HG02759 (cell line): ENCODE measurements around the gene ENOX1.

ENCODE experiments used
- ATAC-seq: cut with Tn5 transposase; IDR thresholded peaks from one replicate; pipeline ENCODE4 v1.9.1; 2021; ENCODE audit warnings: mild to moderate bottlenecking, moderate library complexity; ENCODE audit not compliant: unreplicated experiment

ENOX1 gene

DNA sequence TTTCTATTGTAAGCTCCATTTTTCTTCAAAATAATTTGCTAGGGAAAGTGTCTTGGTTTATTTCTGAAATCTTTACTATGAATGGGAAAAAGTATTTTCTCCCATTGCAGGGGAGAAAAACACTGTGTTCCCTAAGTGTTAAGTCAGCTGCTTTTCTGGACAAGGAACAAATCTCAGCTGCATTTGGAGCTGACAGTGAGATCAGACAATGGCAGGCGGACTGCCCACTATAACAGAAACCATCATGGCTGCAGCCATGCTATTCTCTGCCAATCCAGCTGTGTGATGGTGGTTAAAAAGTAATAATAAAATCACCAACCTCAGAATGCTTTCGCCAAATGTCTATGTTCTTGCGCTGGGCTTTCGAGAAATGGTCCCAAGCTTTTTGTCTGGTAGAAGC lies 460.7 kb downstream of the ENOX1 start:
- no peak for ATAC-seq

DNA sequence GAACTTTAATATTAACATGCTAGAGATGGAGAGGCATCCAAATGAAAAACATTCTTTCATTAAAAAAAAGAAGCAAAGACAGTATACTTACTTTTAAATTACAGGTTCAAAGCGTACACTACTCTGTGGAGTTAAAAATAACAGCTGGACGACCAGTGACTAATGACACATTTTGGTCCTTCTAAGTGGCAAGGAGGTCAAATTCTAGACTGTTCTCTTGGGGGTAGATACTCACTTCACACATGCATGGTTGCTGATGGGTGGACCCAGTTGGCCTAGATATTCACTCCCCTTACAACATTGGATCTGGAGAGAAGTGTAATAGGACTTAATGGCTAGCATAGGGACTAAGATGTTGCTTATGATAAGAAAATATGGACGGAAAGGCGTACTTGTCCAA lies 461.1 kb downstream of the ENOX1 start:
- ATAC-seq = no peak

DNA sequence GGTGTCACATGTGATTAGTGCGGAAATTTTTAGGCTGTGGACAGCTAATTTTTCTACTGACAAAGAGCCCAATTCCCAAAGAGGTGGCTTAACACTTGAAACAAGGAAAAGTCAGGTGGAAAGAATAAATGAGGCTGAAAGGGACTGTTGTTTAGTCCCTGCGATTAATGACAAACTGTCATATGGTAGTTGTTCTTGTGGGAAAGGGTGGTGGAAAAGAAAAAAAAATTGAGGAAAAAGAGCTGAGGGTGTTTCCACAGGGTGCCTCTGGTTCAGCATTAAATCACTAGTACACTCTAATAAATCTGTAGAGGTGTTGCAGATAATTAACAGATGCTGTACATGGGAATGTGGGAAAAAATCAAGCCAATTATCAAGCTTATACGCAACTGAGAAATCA lies 462.6 kb downstream of the ENOX1 start:
- no peak for ATAC-seq

DNA sequence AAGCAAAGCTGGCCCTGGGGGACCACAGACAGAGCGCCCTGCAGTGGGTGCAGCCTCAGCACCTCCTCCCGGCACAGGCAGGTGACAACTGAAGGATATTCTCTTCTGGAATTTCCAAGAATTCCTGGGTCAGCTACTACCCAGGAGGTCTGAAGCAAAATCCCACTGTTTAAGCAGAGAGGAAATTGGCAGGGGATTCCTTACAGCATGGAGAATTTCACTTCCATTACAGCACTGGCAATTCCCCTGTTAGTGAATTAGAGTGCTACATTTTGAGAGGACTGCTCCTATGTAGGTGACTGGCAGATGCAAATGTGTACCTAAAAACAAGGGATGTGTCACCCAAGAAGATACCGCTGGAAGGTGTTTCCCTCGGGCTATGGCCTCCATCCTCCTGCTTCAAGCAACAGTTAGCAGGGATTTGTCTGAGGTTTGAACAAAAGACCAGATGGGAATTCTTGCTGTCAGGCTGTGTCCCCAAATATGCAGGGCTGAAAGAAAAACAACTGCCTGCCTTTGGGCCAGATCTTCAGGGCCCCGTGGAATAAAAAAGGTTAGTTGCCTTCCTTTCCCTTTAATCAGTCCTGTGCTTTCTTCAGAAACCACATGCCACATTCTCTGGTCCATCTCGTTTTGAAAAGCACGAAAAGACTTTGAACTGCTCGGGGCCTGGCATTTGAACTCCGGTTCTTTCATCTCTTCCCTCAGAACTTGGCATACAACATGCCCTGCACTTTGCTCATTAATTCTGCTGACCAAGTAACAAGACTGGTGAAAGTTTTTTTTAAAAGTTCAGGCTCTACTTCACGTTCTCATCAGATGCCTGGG lies 466.9 kb downstream of the ENOX1 start:
- ATAC-seq = no peak

DNA sequence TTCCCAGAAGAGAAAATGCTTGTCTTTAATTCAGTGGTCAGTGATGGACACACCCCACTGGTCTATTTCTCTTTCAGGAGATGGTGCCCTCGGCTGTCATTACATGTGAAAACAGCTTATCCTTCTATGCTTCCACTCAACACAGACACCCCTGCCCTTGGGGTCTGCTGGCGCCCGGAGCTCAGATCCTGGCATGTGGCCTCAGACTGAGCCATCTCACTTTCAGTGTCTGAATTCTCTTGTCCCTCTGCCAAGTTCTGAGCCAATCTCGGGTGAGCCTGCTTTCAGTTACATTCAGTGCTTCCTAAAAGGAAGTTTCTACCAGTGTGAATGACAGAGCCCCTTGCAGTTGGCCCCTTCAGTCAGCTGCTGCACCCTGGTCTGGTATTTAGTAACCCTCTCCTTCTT lies 469.8 kb downstream of the ENOX1 start:
- ATAC-seq = no peak

DNA sequence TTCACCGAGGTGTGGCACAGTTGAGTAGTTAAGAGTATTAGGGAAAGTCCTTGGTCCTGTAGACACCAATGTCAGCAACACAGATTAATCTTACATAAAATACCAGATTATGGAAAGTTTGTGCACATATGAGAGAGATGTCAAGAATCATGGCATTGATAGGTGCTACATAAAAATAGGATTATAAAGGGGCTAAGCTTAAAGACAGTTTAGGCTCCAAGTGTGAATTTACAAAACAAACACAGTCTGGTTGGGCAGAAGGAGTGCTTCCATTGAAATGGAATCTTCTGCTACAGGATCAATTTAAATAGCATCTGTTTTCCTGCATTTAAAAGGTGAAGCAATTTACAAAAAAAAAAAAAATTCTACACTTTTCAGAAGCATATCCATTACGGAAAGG lies 470.5 kb downstream of the ENOX1 start:
- no peak for ATAC-seq

DNA sequence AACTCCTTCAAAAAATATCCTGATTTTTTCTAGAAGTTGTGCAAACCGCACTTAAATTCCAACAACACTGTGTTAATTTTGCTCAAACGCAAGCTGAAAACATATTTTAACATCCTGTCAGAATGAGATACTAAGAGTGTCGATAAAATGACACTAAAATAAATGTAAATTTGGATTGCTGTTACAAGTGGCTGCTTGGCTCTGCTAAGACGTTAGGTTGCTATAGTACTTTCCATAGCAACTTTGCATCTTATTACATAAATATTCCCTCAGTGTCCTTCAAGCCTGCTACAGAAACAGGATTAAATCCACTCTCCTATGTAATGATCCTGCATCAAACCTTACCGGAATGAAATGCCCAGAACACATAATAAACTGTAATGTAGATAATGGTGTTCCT lies 471.2 kb downstream of the ENOX1 start:
- ATAC-seq = no peak

DNA sequence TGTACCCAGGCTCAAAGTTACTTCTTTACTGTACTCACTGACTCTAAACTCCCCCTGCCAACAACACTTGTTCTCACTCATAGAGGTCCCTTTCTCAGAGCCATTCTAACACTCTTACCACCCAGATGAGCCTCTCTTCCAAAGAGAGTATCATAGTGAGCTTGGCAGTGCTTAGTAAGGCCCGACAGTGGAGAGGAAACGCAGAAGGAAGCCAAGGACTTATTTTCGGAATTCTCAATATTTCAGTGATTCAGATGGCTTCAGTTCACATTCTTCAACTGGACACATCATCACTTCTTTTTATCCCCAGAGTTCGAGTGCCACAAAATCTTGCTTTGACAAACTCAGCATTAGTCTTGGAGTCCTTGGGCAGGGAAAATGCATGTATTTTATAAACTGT lies 477.5 kb downstream of the ENOX1 start:
- no peak for ATAC-seq

DNA sequence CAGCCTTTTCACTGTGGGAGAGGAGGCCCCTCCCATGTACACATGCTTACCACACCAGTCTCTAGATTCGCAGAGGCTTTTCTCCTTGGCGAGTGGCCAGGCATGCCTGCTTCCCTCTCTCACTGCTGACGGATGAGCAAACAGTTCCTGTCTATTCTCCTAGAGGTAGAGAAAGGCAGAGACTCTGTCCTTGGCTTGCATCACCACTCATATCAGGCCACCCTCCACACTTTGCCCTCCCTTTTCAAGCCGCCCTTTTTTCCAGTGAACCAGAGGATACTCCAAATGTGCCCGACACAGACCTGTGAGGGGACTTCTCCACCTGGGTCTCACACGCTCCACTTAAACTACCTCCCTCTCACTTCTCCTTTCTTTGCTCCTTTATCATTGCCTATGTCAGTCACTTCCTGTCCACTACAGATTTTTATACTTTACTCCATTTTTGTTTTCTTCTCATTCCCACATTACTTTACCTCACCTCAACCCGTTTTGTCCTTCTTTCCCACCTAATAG lies 478.8 kb downstream of the ENOX1 start:
- peak; percentile 77 for ATAC-seq

DNA sequence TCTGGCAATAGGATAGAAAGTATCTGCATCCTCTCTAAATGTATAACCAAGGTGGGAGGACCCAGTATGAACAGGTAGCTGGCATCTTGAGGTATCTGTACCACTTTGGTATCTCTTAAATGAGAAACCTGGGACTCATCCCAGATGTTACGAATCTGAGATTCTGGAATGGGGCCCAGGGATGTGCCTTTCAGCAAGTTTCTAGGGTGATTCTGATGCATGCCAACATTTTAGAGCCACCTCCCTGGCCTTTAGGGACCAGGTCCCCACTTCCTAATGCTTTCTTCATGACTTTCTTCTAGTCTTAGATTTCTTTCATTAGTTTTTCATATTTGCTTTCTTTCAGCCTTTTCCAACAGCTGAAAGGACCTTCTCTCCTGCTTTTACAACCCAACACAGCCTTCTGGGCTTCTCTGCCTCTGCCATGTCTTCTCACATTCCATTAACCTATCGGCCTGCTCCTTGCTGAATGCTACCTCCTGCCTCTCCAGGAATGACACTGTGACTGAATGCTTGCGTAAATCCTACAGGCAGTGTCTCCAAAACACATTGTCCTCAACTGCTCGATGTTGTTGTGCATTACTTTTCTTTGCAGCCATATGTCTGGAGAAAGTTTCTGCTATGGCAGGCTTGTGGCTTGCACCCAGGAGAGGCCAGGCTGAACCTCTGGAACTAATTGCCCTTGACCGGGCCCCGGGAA lies 479.4 kb downstream of the ENOX1 start:
- no peak for ATAC-seq

DNA sequence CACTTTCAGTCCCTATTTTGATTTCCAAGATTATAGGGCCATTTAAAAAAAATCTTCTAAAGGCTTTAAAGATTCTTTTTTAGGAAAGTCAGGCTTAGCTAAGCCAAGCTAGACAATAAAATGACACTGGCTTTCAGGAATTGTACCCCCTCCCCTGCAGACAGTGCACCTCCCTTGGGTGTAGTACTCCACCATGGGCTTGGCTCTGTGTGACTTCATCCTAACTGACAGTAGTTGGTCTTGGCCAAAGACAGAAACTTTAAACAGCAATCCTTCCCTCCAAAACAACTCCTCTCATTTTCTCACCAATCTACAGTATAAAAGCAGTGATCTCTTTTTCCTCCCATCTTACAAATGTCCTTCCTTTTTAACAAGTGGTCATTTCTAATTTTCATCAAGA lies 480.4 kb downstream of the ENOX1 start:
- no peak for ATAC-seq

DNA sequence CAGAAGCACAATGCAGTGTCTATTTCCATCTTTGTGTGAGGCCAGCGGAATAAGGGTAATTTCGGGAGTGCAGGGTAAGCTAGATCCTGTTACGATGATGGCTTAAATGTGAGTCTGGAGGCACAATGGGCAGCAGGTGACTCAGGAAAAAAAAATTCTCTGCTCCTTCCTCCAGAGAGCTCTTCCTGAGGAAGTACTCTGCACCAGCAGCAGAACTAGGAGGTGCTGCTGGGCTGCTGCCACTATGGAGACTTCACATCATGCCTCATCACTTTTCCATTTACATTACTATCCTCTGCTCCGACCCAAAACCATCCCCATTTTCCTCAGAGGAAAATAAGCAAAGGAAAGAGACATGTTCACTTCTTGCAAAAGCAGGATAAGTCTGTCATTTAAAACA lies 481.4 kb downstream of the ENOX1 start:
- ATAC-seq = no peak

DNA sequence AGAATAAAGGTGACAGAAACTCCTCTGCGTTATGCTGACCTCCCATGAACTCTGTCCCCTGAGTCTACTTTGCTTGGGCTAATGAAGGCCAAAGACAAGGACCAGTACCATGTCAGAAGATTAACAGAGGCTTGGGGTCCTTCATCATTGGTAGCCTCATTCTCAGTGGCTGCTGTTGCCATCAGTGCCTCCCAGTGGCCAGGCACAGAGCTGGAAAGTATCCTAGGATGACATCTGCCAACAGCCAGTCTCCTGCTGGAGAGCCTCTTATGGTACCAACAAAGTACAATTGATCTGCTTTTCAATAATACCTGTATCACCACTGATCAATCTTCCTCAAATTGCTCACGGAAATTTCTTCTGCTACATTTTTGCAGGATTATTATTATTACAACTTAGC lies 481.8 kb downstream of the ENOX1 start:
- ATAC-seq = no peak

DNA sequence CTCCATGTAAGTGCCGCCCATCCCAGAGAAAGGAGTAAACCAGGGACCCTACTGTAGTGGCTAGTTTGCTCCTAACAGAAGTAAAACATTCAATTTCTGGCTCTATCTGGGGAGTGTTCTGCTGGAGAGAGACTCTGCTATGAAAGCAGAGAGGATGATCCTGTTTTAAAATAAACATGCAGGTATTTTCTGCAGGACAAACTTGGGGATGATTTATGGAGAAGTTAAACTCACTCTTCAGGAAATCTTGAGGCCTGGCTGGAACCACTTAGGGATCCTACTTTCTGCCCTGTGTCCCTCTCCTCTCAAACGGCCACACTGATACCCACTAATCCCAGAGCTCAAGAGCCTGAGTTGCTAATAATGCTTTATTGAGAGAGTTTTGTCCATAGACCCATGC lies 482.3 kb downstream of the ENOX1 start:
- no peak for ATAC-seq

DNA sequence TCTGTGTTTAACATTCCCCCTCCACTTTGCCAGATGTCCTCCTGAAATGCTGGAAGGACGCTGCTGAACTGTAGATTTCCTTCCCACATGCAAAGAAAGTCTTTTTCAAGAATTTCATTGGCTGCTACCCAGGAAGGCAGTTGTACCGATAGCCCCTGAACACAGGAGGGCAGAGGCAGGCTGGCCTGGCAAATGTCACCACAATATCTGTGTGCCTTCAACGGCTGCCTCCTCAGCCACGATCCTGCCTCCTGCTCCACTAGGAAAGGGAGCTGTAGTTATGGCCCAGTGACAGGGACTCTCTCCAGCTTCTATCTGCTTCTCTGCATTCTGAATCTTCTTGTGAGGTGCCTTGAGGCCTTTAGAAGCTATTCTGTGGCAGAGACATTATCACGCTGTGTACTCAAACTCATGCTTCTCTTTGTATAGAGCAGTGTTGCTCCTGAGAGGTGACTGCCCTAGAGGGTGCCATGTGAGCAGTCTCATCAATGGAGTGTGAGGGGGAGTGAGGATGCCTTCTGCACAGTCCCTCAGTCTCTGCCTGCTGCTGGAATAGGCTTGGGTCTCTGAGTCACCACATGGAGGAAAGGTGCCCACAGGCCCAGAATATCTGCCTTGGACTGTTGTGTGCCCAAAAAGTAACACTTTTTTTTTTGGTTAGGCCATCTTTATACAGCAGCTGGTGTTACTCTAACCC lies 483.6 kb downstream of the ENOX1 start:
- peak; percentile 63 for ATAC-seq

DNA sequence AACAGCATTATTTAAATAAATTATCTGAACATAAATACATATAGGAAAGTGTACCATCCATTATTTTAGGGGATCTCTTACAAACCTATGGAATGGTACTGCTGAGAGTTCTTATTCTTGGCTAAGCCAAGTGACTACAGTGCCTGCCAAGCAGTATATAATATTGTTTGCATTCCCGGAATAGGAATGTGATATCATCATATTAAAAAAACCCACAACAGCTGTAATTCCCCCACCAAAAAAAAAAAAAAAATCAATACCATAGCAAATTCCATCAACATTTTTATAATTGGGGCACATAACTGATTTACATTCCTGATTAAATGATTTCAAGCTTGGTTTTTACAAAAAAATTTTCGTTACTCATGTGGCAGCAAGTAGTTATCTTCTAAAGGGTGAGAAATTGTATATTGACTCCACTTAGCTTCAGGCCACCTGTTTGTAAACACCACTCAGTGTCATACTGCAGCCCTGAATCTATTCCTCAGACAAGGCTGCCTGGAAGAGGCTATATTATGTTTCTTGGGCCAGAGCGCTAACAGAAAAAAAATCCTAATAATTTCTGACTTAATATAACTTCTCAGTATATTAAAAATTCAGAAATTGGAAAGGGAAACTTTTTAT lies 485.3 kb downstream of the ENOX1 start:
- no peak for ATAC-seq

DNA sequence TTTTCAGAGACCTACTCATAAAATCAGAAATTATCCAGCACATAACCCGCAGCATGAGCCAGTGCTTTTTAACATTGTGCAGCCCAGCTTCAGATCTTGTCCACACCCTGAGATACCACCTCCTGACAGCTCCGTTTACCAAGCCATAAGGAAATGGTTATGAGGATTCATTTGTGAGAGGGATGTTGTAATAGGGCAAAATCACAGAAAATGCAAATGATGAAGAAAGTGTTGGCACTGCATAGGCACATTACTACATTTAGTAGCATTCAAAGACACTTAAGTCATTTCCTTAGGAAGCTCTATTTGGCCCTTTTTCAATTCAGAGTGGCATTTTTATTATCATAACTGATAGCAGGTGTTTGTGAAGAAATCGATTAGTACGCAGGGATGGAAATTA lies 485.9 kb downstream of the ENOX1 start:
- no peak for ATAC-seq

DNA sequence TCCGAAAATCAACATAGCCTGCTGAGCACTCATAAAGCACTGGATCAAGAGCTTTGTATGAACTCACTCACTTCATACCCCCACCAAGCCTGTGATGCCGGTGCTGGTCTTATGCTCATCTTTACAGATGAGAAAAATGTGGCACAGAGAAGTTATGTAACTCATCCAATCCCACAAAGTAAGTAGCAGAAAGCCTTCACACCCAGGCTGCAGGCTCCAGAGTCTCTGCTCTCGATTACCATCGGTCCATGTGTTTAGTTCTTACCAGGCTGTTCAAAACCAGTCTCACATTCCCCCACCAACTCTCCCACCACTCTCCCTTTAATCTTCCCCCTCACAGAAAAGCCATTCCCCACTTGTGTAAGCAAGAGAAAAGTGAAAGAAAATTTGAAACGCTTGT lies 487.4 kb downstream of the ENOX1 start:
- no peak for ATAC-seq

DNA sequence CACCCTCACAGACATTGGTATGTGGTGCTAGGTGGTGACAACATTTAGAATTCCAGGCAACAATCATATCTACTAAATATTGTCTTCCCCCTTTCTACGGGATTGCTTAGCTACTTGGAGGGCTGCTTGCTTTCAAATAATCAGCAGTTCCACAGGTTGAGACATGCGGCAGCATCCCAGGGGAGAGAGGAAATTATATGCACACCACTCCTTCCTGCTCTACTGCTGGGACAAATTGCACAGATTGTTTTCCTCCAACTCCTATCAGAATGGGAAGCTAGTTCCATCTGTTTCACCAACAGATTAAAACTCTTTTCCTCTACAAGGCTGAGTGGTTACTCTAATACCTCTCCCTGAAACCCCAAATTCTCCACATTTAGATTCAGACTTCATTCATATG lies 488.0 kb downstream of the ENOX1 start:
- ATAC-seq = no peak

DNA sequence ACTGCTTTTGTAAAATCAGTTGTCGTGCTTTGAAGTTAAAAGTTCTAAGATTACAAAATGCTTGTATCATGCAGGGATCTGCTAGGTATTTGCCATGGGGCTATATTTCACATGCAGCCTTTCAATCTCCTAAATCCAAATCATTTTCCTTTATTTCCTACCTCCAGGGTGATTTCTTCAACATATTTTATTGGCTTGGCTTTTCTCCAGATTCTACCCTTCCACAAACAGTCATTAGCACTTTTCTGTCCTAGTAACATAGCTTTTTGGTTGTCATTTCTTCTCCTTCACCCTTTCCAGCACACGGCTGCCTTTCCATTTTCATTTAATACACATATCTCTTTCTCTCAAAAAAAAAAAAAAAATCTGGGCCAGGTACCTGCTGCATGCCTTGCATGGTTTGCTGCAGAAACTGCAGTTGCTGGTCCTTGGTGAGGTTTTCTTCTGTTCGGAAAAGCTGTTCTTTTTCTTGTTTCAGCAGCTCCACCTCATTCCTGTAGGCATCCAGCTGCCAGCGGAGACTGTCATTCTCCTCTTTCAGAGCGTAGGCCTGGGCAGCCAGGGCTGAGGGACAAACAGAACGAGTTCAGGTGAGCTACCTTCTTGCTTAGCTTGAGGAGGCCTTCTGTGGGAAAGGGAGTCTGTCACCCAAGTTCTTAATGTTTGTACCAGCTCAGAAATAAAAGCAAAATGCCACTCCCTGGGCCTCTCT lies 488.6 kb downstream of the ENOX1 start:
- no peak for ATAC-seq
